ENCODE results near the gene DPH1.

- TF ChIP-seq CTCF (IDR thresholded peaks at IDR 0.05; ENCODE audit: low read depth, low read length) (no peak), EZH2phosphoT487 (IDR thresholded peaks at IDR 0.05; ENCODE audit: low read depth) (no peak)
Observed at GRCh38 chr17:2086306-2086705, 56.4 kb downstream of the DPH1 start.
